Cardiac muscle cell (in vitro differentiated cells and primary cell): ENCODE results near the gene AGAP1. TPM values are rescaled to one million over a fixed set of nuclear protein-coding genes. Genes with fewer than 3 reads are reported as not detected.

Source experiments
- DNase-seq, 2 donors: peaks; one replicate each; pipeline versions ENCODE4 v3.0.0 to v3.0.0-alpha.2; 2010 to 2017; ENCODE audit warnings: low read depth in 1 of 2, low spot score in 1 of 2
- H3K27ac ChIP-seq: fragments of 200-600 bp; sonication (generic); 2 replicates; pipeline ENCODE4 v1.5.1; 2016
- H3K27me3 ChIP-seq: fragments of 200-600 bp; sonication (generic); 2 replicates; pipeline ENCODE4 v1.6.0; 2016; ENCODE audit warnings: control low read depth
- H3K36me3 ChIP-seq: fragments of 200-600 bp; sonication (generic); 2 replicates; pipeline ENCODE4 v1.5.1; 2016; ENCODE audit warnings: control low read depth
- H3K4me1 ChIP-seq: fragments of 200-600 bp; sonication (generic); 2 replicates; pipeline ENCODE4 v1.8.1; 2017; ENCODE audit warnings: low read depth, mild to moderate bottlenecking, mixed run types
- H3K4me3 ChIP-seq: fragments of 200-600 bp; sonication (generic); 2 replicates; pipeline ENCODE4 v1.5.1; 2016; ENCODE audit warnings: mild to moderate bottlenecking
- H3K9me3 ChIP-seq: fragments of 200-600 bp; sonication (generic); 2 replicates; pipeline ENCODE4 v1.5.1; 2017; ENCODE audit warnings: low read depth, mild to moderate bottlenecking, control low read depth
- CTCF ChIP-seq: IDR thresholded peaks from 2 replicates; pipeline ENCODE4 v1.5.1; 2012; ENCODE audit warnings: low read depth, mild to moderate bottlenecking, low read length
- polyA plus RNA-seq: library from polyadenylated mRNA; unstranded; fragments of >200 nt; fragmentation: Nextera tagmentation; extraction: Ambion mirVana; gene quantifications from 2 replicates; pipeline ENCODE4 v1.2.1, GENCODE V29; 2016
- total RNA-seq: library from RNA; depleted of rRNA; stranded (reverse); fragments of >200 nt; gene quantifications from 2 replicates; pipeline ENCODE4 v1.2.3, GENCODE V29; 2016

The AGAP1 gene
- total and polyA plus RNA-seq, 2 experiments from 2014 or later = 8.6 to 38.2 TPM

DNA sequence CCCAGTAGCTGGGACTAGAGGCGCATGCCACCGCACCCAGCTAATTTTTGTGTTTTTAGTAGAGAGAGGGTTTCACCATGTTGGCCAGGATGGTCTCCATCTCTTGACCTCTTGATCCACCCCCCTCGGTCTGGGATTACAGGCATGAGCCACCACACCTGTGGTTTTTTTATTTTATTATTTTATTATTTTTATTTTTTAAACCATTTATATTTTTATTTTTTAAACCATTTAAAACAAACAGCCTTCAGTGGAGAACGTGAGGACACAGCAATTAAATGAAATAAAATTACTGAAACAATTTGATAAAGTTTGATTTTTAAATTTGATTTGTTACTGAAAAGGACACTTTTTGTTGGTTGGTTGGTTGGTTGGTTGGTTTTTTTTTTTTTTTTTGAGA is 181.0 kb downstream of the AGAP1 start:
- H3K4me1 ChIP-seq = peaks cover 32% of the 10 kb centered on the region
- H3K4me3 ChIP-seq = no peak overlapping the region
- H3K27ac ChIP-seq = no peak overlapping the region
- no peaks in the 10 kb centered on the region for H3K36me3 ChIP-seq
- peaks cover 32% of the 10 kb centered on the region for H3K27me3 ChIP-seq
- TF ChIP-seq CTCF = no peak
- DNase-seq = no peak
- H3K9me3 ChIP-seq = no peaks in the 10 kb centered on the region

DNA sequence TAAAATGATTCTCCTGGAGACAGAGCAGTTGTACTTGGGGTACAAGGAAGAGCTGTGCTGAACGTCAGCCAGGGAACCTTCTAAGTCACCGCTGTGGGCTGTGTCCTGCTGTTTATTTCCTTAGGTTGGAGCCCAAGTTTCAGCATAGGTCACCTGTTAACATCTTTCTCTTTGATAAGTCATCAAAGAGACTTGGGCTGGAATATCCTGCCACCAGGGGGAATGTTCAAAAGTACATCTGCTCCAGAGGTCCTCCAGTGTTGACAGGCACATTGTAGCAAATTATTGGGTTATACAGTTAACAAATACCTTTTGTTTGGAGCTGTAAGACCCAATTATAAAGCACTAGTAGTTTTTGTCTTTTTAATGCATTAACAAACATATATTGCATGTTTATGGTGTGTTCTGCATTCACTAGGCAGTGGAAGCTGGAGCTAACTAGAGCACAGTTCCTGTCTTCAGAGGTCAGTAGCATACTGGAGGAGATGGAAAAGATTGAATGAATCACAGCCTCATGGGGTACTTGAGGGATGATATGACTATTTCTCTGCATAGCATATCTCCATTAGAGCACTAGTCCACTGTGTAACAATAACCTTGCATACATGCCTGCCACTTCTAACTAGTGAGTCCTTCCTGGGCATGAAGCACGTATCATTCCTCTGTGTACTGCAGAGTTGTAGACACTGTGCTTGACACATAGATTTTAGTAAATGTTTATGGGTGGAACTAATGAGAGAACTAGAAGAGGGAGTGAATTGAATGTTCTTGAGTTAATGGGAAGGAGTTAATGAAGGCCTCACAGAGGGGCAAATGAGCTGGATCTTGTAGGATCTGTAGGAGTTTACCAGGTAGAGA is 182.1 kb downstream of the AGAP1 start:
- peak in 1 of 2 donors; percentile 29 for DNase-seq
- peaks cover 21% of the 10 kb centered on the region for H3K27me3 ChIP-seq
- no peak for TF ChIP-seq CTCF

GRCh38 chr2:235676536-235676799 is 182.6 kb downstream of the AGAP1 start:
- Histone ChIP-seq H3K27ac (no peak overlapping the region), H3K27me3 (peaks cover 16% of the 10 kb centered on the region), H3K36me3 (no peaks in the 10 kb centered on the region), H3K9me3 (no peaks in the 10 kb centered on the region), H3K4me1 (peaks cover 38% of the 10 kb centered on the region), H3K4me3 (no peak overlapping the region)
- DNase-seq = no peak
- TF ChIP-seq CTCF = no peak

More for the DNA sequence above, 182.1 kb downstream of the AGAP1 start:
- Histone ChIP-seq H3K9me3 (no peaks in the 10 kb centered on the region), H3K4me3 (no peak overlapping the region), H3K4me1 (peaks cover 38% of the 10 kb centered on the region), H3K27ac (no peak overlapping the region), H3K36me3 (no peaks in the 10 kb centered on the region)

GRCh38 chr2:235677276-235677788 is 183.5 kb downstream of the AGAP1 start:
- no peak for TF ChIP-seq CTCF
- no peaks in the 10 kb centered on the region for H3K9me3 ChIP-seq
- H3K4me3 ChIP-seq = no peak overlapping the region
- H3K27ac ChIP-seq = no peak overlapping the region
- H3K4me1 ChIP-seq = peaks cover 38% of the 10 kb centered on the region
- peak; percentile 31 to 62 for DNase-seq
- peaks cover 7% of the 10 kb centered on the region for H3K27me3 ChIP-seq
- no peaks in the 10 kb centered on the region for H3K36me3 ChIP-seq

DNA sequence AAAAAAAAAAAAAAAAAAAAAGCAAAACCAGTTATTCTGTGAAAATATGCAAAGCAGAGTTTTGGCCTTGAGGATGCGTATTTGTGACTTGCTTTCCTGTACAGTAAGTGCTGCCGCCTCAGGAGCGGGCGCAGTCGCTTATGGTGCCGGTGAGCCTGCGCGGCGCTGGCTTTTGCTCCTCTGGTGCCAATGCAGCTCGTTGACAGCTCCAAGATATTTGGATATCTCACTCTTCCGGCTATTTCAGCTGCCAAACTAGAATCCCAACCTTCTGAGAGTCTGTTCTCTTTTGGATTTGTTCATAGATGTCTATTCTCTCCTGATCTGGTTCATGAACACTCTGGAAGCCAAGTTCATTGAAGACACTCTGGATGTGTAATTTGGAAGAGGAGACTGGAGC is 184.1 kb downstream of the AGAP1 start:
- DNase-seq = no peak
- peaks cover under 1% of the 10 kb centered on the region for H3K27me3 ChIP-seq
- H3K9me3 ChIP-seq = no peaks in the 10 kb centered on the region
- peaks cover 38% of the 10 kb centered on the region for H3K4me1 ChIP-seq
- no peaks in the 10 kb centered on the region for H3K36me3 ChIP-seq
- no peak for TF ChIP-seq CTCF
- no peak overlapping the region for H3K27ac ChIP-seq
- H3K4me3 ChIP-seq = no peak overlapping the region
